B cell (primary cell): Measurements from ENCODE around the gene IPMK.

Experiments used
- EZH2 ChIP-seq: IDR thresholded peaks from 2 replicates; pipeline ENCODE4 v1.6.1; 2012; ENCODE audit warnings: borderline replicate concordance, low read depth, mild to moderate bottlenecking, moderate library complexity, low read length; ENCODE audit not compliant: insufficient read depth, poor library complexity, severe bottlenecking
- TF ChIP-seq, protein P1 (sequence below): fragments of 200-600 bp; IDR thresholded peaks from one replicate; pipeline ENCODE4 v1.8.0; 2022; ENCODE audit warnings: antibody characterized with exemption, mild to moderate bottlenecking

DNA sequence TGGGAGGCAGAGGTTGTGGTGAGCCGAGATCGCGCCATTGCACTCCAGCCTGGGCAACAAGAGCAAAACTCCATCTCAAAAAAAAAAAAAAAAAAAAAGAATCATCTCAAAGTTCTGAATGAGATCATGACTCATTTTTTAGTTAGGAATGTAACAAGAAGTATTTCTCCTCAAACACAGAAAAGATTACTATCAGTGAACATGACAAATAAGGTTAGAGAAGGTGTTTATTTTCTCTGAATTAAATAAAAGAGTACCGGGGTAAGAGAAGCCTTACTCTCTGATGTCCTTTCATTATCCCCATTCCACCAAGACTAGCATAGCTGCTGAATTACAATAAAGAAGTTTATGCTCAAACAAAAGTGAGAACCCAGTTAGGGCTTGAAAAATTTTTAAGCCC, 50.1 kb downstream of the IPMK start:
- TF ChIP-seq EZH2: no peak
- TF ChIP-seq, protein P1, sequence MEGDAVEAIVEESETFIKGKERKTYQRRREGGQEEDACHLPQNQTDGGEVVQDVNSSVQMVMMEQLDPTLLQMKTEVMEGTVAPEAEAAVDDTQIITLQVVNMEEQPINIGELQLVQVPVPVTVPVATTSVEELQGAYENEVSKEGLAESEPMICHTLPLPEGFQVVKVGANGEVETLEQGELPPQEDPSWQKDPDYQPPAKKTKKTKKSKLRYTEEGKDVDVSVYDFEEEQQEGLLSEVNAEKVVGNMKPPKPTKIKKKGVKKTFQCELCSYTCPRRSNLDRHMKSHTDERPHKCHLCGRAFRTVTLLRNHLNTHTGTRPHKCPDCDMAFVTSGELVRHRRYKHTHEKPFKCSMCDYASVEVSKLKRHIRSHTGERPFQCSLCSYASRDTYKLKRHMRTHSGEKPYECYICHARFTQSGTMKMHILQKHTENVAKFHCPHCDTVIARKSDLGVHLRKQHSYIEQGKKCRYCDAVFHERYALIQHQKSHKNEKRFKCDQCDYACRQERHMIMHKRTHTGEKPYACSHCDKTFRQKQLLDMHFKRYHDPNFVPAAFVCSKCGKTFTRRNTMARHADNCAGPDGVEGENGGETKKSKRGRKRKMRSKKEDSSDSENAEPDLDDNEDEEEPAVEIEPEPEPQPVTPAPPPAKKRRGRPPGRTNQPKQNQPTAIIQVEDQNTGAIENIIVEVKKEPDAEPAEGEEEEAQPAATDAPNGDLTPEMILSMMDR: no peak
